Measurements from ENCODE around the gene KIF16B. TPM values are rescaled to one million over a fixed set of nuclear protein-coding genes. Genes with fewer than 3 reads are reported as not detected.

KIF16B gene
- total and polyA plus RNA-seq, 10 of the 15 experiments (the other 5 are each of a cell fraction or from before 2014, with no cell fraction given), result 0.21 to 5.2 (median 3.0) TPM

- Histone ChIP-seq H3K4me1 (ENCODE audit: control insufficient read depth, insufficient read depth, low read length) (no peaks in the 10 kb centered on the region), H3K27ac (ENCODE audit: control insufficient read depth, insufficient read depth) (no peak overlapping the region), H3K9me3 (replicated peaks; ENCODE audit: control insufficient read depth, insufficient read depth, low read length) (no peaks in the 10 kb centered on the region), H3K27me3 (replicated peaks in 1 of 2; ENCODE audit: control insufficient read depth in 2 of 2, insufficient read depth in 2 of 2, low read length in 1 of 2) (no peaks in the 10 kb centered on the region), H3K79me2 (ENCODE audit: control insufficient read depth, insufficient read depth, low read length) (no peaks in the 10 kb centered on the region), H4K20me1 (ENCODE audit: control insufficient read depth, insufficient read depth) (no peaks in the 10 kb centered on the region), H3K4me2 (ENCODE audit: control insufficient read depth, insufficient read depth) (no peak overlapping the region), H3K36me3 (ENCODE audit: control insufficient read depth in 2 of 2, insufficient read depth in 2 of 2, low read length in 1 of 2) (no peaks in the 10 kb centered on the region; a peak in 1 of 4 replicates), H2AFZ (ENCODE audit: control insufficient read depth, low read depth, low read length) (no peak overlapping the region), H3K9ac (ENCODE audit: control insufficient read depth, insufficient read depth, low read length) (no peak overlapping the region), H3K4me3 (no peak overlapping the region)
- no peak for DNase-seq (ENCODE audit: low read depth, low spot score)
- ChIA-PET CTCF (interaction anchor here (0.7 to 1.0 kb wide), 4 partner anchors 18 to 364 kb away, joined by 3 to 4 read pairs (median 3); no protein-coding TSS in a partner anchor), POLR2A (interaction anchor here (0.6 kb wide), 3 partner anchors 14 to 990 kb away, joined by 3 to 6 read pairs (median 3); no protein-coding TSS in a partner anchor), RAD21 (ENCODE audit: unreplicated experiment) (no interaction called here), SMC1A (ENCODE audit: uncharacterized antibody, unreplicated experiment) (interaction anchor here (0.6 to 2.4 kb wide), 6 partner anchors 47 to 240 kb away, joined by 3 to 9 read pairs (median 4); no protein-coding TSS in a partner anchor)
- intact Hi-C loops (cut with micrococcal nuclease; ENCODE audit: unreplicated experiment) (loop anchor here (5.0 to 10.0 kb wide), 5 partner anchors 78 to 448 kb away; no protein-coding TSS in a partner anchor), in situ Hi-C loops (cut with MboI) (no loop called here)
- WGBS (ENCODE audit: insufficient coverage, insufficient replicate concordance, low lambda C conversion rate, missing lambda C conversion rate), result 38% methylated on average over 2 of the region's 2 CpGs
- TF ChIP-seq ZNF207 (IDR thresholded peaks at IDR 0.05; ENCODE audit: borderline replicate concordance) (no peak), NBN (IDR thresholded peaks at IDR 0.05) (no peak)
- no TSS peak for BruUV-seq (replicated peaks)
- ATAC-seq, result no peak
- FAIRE-seq, result no peak
These were observed 140.0 kb downstream of the KIF16B start for GRCh38 chr20:16433293-16433580.

GRCh38 chr20:16432466-16433292 is 140.6 kb downstream of the KIF16B start:
- ChIA-PET RAD21 (ENCODE audit: unreplicated experiment) (no interaction called here), SMC1A (ENCODE audit: uncharacterized antibody, unreplicated experiment) (interaction anchor here (0.6 to 2.4 kb wide), 4 partner anchors 110 to 240 kb away, joined by 4 to 9 read pairs (median 6); no protein-coding TSS in a partner anchor), POLR2A (interaction anchor here (0.6 kb wide), 1 partner anchor 13 kb away, joined by 3 read pairs; no protein-coding TSS in a partner anchor), CTCF (interaction anchor here (0.7 to 1.0 kb wide), 4 partner anchors 19 to 364 kb away, joined by 3 to 4 read pairs (median 3); no protein-coding TSS in a partner anchor)
- Histone ChIP-seq H3K4me1 (ENCODE audit: control insufficient read depth, insufficient read depth, low read length) (no peaks in the 10 kb centered on the region), H3K36me3 (ENCODE audit: control insufficient read depth in 2 of 2, insufficient read depth in 2 of 2, low read length in 1 of 2) (no peaks in the 10 kb centered on the region; a peak in 1 of 4 replicates), H3K9ac (ENCODE audit: control insufficient read depth, insufficient read depth, low read length) (no peak overlapping the region), H3K4me3 (no peak overlapping the region), H3K27ac (ENCODE audit: control insufficient read depth, insufficient read depth) (no peak overlapping the region), H4K20me1 (ENCODE audit: control insufficient read depth, insufficient read depth) (no peaks in the 10 kb centered on the region), H3K27me3 (replicated peaks in 1 of 2; ENCODE audit: control insufficient read depth in 2 of 2, insufficient read depth in 2 of 2, low read length in 1 of 2) (no peaks in the 10 kb centered on the region), H3K79me2 (ENCODE audit: control insufficient read depth, insufficient read depth, low read length) (no peaks in the 10 kb centered on the region), H2AFZ (ENCODE audit: control insufficient read depth, low read depth, low read length) (no peak overlapping the region), H3K4me2 (ENCODE audit: control insufficient read depth, insufficient read depth) (no peak overlapping the region), H3K9me3 (replicated peaks; ENCODE audit: control insufficient read depth, insufficient read depth, low read length) (no peaks in the 10 kb centered on the region)
- ATAC-seq (no peak), DNase-seq (ENCODE audit: low read depth, low spot score) (no peak), FAIRE-seq (no peak)
- WGBS (ENCODE audit: insufficient coverage, insufficient replicate concordance, low lambda C conversion rate, missing lambda C conversion rate), result 82% methylated on average over 8 of the region's 8 CpGs
- in situ Hi-C loops (cut with MboI), result no loop called here
- no TSS peak for BruUV-seq (replicated peaks)
- intact Hi-C loops (cut with micrococcal nuclease; ENCODE audit: unreplicated experiment), result loop anchor here (5.0 to 10.0 kb wide), 5 partner anchors 78 to 448 kb away; no protein-coding TSS in a partner anchor
- no peak for TF ChIP-seq NBN (IDR thresholded peaks at IDR 0.05)
- no peak for TF ChIP-seq DPF2 (IDR thresholded peaks at IDR 0.05)
- no peak for TF ChIP-seq HDGF (IDR thresholded peaks at IDR 0.05)
- TF ChIP-seq KDM1A (IDR thresholded peaks at IDR 0.05; ENCODE audit: borderline replicate concordance), result no peak
- TF ChIP-seq CEBPB (IDR thresholded peaks at IDR 0.05; ENCODE audit: borderline replicate concordance in 1 of 2, low read depth in 2 of 2, low read length in 2 of 2), result no peak
- TF ChIP-seq CREB1 (IDR thresholded peaks at IDR 0.05; ENCODE audit: low read depth), result no peak
- TF ChIP-seq KAT2A (conservative IDR thresholded peaks at IDR 0.05; ENCODE audit: control insufficient read depth, low read depth, low read length), result no peak
- TF ChIP-seq CREM (IDR thresholded peaks at IDR 0.05; ENCODE audit: low read depth), result no peak
- TF ChIP-seq NFXL1 (IDR thresholded peaks at IDR 0.05; ENCODE audit: borderline replicate concordance), result no peak
- TF ChIP-seq POLR2AphosphoS5 (IDR thresholded peaks at IDR 0.05; ENCODE audit: low read length), result no peak
- no peak for TF ChIP-seq PKNOX1 (IDR thresholded peaks at IDR 0.05)
- no peak for TF ChIP-seq FOS (IDR thresholded peaks at IDR 0.05; ENCODE audit: borderline replicate concordance, extremely low read depth, insufficient read length)
- no peak for TF ChIP-seq TAF1 (IDR thresholded peaks at IDR 0.05; ENCODE audit: borderline replicate concordance, low read depth, low read length)
- TF ChIP-seq SUPT20H (IDR thresholded peaks at IDR 0.05; ENCODE audit: borderline replicate concordance, control insufficient read depth, low read depth, low read length), result no peak
- TF ChIP-seq JUNB (IDR thresholded peaks at IDR 0.05), result no peak

Measured in GM12878 (cell line).